GM12872 (cell line): Measurements from ENCODE around the gene FOXI1.

Experiments
- TF ChIP-seq, protein P1 (sequence below): IDR thresholded peaks from 3 replicates; pipeline ENCODE4 v1.5.1; 2011; ENCODE audit warnings: low read depth, mild to moderate bottlenecking, low read length, moderate library complexity; ENCODE audit not compliant: insufficient read depth

FOXI1 gene

DNA sequence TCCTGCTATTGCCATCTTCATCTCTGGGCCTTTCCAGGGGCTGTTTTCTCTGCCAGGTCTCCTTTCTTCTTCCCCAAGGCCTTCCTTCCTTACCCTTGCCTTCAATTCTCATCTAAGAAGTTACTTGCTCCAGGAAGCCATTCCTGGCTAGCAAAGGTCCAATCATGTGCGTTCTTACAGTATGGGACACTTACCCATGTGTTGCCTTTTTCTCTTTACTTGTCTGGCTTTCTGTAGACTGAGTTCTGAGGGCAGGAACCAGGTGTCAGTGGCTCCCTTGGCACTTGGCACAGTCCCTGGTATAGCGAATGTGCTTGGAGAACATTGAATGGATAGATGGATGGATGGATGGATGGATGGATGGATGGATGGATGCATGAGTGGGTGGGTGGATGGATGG lies 10.2 kb downstream of the FOXI1 start:
- TF ChIP-seq, protein P1, sequence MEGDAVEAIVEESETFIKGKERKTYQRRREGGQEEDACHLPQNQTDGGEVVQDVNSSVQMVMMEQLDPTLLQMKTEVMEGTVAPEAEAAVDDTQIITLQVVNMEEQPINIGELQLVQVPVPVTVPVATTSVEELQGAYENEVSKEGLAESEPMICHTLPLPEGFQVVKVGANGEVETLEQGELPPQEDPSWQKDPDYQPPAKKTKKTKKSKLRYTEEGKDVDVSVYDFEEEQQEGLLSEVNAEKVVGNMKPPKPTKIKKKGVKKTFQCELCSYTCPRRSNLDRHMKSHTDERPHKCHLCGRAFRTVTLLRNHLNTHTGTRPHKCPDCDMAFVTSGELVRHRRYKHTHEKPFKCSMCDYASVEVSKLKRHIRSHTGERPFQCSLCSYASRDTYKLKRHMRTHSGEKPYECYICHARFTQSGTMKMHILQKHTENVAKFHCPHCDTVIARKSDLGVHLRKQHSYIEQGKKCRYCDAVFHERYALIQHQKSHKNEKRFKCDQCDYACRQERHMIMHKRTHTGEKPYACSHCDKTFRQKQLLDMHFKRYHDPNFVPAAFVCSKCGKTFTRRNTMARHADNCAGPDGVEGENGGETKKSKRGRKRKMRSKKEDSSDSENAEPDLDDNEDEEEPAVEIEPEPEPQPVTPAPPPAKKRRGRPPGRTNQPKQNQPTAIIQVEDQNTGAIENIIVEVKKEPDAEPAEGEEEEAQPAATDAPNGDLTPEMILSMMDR, result no peak

DNA sequence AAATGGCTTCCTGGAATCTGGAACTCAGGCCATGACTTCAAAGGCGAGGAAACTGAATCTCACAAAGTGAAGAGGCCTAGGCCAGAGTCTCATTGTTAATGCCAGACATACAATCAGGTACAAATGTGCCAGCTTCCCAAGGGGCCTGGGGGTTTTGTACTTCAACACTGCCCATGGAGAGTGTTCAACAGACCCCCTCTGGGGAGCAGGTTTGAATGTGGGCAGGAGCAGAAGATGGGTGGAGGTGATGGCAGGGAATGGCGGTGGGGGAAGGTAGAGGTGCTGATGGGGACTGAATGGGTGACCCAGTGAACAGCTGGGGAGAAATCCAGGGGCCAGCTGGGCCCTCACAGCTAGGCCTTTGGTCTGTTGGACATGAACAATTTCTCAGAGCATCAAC lies 12.0 kb downstream of the FOXI1 start:
- TF ChIP-seq, protein P1, result no peak

DNA sequence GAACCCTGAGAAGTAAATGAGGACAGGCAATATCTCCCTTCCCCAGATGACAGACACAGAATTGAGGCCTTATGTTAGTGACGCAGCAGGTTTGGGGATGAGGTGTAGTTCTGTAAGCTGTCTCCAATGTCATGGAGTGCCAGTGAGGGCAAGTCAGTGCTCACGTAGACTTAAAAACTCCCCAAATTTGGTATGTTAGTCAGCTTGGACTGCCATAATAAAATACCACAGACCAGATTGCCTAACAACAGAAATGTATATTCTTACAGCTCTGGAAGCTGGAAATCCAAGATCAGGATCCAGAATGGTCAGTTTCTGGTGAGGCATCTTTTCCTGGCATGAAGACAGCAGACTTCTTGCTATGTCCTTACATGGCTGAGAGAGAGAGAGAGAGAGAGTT lies 14.9 kb downstream of the FOXI1 start:
- TF ChIP-seq, protein P1, result no peak

DNA sequence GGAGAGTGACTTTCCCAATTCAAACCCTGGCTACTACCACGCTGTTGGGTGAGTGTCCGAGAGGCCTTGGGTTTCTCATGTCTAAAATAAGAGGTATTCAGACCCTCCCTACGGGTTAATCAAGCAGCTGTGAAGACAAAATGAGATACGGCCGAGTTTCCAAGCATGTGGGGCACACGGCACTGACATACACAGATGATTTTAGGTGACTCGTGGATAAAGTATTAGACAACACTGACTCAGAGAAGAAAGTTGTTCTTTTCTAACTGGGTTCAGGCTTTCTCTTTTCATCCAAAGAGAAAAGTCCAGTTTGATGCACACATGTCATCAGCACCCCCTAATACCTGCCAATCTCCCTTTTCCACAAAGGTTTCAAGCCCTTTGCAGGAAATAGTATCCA lies 15.6 kb downstream of the FOXI1 start:
- TF ChIP-seq, protein P1, result no peak

DNA sequence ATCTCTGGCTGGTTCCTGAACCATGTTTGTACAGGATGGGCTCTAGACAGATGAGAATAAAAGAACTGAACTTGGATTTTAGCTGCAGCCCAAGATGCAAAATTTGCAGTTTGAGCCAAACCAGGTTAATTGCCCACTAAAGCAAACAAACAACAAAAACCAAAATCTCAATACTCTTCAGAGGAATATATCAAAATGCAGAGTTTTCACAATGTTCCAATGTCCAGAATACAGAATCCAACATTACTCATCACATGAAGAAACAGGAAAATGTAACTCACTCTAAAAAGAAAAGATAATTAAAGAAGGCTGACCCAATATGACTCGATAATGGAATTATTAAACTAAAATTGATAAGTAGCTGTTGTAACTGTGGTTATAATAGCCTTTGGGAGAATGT lies 20.4 kb downstream of the FOXI1 start:
- TF ChIP-seq, protein P1, result no peak

DNA sequence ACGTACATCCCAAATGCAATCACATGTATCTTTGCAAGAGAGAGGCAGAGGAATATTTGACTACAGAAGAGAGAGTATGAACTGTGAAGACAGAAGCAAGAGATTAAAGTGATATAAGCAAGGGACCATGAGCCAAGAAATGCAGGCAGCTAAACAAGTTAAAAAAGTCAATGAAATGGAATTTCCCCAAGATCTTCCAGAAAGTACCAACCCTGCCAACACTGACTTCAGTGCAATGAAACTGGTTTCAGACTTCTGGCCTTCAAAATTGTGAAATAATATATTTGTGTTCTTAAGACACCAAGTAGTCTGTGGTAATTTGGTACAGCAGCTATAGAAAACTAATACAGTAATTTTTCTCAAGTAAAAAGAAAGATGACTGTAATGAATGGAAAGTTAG lies 20.9 kb downstream of the FOXI1 start:
- TF ChIP-seq, protein P1, result no peak

DNA sequence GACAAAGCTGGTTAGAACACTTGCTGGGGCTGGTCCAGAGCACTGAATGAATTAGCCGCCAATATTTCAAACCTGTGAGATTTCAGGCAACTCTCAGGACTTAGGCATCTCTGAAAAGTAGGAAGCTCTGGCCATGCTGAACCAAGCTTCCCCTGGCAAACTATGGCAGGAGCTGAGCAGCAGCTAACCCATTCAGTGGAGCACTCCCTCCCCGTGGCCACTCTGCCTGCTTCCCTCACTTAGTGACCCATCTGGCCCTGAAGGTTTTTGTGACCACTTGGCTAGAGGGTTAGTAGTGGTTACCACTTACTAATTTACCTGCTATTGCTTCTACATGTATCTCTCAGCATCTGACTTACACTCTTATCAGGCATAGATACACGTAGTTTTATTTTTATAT lies 25.5 kb downstream of the FOXI1 start:
- TF ChIP-seq, protein P1, result no peak

DNA sequence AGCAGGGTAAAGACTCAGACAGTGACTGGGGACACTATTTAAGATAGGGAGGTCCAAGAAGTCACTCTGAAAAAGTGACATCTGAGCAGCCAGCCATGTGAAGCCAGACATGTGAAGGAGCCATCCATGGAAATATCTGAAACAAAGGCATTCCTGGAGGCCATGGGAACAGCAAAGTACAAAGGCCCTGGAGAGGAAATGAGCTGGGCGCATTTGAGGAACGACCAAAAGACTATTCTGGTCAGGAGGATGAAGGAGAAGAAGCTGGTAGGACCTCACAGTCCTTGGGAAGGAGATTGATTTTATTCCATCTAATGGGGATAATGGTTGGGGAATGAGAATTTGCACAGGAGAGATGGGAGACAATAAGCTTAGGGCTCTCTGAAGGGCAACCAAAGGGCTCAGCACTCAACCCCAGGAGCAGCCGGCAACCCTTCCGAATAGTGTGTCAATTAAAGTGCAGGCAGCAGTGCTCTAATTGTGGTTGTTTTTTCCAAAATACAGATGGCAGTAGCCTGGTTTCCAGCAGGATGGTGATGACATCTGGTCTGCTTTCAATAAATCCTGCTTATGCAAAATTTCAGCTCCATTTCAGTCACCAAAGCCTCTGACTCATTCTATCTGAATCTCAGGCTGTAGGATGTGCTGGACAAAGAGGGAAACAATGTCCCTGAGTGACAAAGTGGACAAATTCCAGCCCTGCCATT lies 26.7 kb downstream of the FOXI1 start:
- TF ChIP-seq, protein P1, result no peak
